ENCODE measurements around the gene SP6.

Gene SP6

DNA sequence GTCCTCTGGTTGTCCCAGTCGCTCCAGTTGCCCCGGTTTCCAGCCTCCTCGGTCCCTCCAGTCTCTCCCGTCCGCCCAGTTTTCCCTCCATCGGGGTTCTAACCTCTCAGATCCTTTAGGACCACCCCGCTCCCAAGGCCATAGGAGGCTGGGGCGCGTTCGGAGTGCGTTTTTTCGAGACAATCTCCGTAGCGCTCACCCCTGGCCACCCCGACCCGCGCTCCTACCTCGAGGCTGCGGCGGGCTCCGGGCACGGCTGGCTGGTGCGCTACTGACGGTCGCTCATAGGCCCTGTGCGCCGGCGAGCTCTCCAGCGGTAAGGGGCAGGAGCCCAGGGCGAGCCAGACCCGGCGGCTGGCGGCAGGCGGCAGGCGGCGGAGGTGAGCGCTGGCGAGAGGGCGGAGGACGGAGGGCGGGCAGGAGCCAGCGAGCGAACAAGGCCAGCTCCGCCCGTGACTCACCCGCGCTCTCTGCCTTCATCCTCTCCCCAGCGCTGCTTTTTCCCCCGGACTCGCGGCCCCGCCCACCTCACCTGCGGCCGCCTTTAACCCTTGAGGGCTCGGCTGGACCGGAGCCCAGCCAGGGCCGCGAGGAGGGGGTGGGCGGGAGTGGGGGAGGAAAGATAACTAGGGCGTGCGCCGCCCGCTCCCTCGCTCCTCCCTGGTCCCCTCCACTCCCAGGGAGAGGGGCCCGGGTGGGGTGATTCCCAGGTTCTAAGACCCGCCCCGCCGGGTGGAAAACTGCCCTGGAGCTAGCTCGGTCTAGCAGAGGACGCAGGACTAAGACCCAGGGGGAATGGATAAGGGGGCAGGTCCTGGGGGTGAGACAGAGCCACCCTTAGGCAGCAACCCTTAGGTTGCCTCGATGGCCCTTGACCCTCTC is at the start of gene SP6:
TSS of gene SP6 (minus strand) at position 472 of the 882 bp plus-strand sequence. CDS start 2,734 bp downstream, outside the sequence.
- no peak for FAIRE-seq

DNA sequence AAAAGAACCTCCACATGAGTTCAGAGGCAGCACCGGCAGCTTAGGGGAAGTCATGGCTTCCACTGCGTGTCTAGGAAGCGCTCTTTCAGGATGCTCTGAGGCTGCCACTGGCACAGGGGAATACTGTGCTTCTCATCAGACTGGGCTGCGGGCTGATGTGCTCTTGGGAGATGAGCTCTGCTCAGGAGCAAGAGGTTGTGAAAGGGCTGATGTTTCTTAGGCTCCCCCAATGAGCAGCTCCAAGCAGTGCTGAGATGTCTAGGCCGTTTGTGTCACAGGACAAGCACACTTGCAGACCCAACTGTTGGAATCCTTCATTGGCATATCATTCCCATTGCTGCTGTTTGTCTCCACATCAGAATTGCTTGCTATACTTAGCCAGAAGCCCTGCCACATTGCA is 48.7 kb upstream of the SP6 start:
- no peak for FAIRE-seq

DNA sequence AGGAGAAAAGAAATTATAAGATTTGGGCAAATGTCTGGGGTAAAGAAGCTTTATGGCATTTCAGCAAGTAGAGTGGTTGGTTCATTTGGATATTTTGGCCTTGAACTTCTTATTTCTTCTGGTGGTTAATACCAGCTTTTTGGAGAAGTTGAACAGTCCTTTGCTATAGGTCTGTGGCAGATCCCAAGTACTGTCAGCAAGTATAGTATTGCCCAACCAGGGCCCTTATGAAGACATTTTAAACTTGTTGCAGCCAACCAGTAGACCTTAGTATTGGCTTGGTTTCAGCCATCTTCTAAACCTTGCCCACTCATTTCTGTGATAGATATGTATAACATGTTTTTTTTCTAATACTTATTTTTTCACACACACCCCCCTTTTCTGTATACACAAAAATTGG is 47.3 kb upstream of the SP6 start:
- FAIRE-seq = no peak

DNA sequence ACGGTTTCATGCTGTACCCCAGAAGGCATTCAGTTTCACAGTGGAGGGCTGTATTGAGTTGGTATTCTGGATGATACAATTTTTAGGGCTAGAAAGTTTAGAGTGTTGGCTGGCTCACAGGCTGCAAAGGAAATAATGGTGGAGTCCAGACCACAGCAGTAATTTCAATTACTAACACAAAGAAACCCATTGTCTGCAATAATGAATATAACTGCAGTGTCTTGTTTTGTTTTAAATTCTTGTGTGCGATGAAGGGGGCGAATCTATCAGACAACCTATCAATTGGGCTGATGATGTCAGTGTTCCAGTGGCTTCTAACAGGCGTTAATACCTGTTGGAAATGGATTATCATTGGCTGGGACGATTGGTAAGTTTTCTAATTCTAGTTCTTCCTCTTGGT is 46.6 kb upstream of the SP6 start:
- FAIRE-seq = no peak

DNA sequence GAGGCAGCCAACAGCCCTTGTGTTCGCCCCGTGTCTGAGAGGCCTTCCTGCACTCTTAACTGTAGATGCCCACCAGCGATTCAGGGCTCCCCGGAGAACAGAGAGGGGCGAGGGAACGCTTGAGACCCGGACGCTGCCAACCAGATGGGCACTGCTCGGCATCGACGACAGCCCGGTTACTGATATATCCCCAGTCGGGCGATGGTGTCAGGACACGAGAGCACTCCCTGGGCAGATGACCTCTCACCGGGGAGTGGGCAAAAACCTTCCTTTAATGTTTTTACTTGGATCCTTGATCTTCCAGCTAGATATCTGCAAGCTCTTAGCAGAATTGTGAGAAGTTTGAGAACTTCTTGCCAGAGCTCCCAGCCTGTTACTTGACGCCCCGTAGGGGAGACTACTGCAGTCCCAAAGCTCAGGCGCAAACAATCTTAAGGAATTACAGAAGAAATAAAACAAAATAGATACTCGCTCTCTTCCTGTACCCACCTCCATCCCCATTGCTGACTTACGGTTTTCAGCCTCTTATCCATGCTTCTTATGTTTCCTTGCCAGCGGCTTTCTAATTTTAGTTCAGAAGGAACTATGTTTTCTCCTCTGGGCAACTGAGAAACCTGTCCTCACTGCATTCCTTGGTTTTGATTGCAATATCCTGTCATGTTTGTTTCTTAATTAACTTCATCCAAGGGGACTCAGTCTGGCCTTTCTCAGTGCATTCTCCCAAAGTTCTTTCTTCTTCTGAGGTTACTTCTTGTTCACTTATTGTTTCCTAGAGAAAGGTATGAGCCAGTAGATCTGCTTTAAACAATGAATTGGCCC is 45.9 kb upstream of the SP6 start:
- no peak for FAIRE-seq

DNA sequence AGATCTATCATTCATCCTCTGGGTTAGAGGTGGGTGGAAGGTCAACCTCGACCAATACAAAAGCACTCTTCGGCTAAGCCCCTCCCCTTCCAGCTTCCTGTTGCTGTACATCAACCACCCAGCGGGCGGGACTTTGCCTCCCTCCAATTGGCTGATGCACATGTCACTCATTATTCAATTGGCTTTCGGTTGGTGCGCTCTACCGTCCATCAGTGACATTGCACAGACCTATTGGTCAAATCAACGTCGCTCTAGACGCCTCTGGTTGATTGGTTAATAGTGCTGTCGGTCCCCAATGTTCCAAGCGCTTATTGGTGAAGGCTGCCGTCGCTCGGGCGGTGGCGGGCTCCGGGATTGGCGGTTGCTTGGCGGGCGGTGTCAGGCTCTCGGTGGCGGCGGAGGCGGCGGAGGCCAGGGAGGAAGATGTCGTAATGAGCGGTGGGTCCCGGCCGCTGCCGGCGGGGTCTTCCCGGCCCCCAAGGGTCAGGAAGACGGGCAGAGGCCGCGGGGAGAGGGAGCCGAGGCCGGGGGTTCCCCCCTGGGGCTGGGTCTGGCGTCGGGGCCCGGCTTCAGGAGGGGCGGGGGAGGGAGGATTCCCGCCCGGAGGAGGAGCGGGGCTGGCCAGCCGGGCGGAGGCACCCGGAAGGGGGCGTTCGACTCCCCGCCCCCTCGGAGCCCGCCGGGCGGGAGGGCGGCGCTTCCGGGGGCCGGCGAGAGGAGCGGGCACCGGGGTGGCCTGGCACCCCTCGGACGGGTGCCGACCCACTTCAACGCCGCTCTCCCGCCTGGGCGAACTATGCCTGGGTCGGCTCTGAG is 45.1 kb upstream of the SP6 start, which contains the start of gene SP2:
TSS of gene SP2 (plus strand) at position 381 of the 816 bp plus-strand sequence. CDS start at position 432, 51 bp downstream.
- peak; percentile 92 for FAIRE-seq

DNA sequence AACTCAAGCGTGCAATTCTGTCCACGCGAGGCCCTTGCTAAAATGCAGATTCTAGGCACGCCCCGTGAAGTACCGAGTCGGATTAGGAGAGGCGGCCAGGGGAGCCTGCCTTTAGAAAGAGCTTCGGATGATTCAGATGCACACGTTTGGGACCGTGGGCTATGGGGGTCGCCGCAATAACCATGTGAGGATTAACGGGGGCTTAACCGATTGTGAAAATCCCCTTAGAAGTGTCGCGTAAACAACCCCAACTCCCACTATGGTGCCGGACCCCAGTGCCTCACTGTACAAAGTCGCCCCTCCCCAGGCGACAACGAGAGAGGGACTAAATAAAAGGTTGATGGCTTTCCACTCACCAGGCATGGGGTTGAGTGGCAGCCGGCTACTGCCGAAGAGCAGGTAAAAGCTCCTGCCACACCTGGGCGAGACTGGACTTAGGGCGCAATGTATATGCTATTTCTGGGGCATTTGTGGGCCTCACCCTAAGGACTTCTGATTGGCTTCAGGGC is 44.4 kb upstream of the SP6 start:
- FAIRE-seq = no peak

DNA sequence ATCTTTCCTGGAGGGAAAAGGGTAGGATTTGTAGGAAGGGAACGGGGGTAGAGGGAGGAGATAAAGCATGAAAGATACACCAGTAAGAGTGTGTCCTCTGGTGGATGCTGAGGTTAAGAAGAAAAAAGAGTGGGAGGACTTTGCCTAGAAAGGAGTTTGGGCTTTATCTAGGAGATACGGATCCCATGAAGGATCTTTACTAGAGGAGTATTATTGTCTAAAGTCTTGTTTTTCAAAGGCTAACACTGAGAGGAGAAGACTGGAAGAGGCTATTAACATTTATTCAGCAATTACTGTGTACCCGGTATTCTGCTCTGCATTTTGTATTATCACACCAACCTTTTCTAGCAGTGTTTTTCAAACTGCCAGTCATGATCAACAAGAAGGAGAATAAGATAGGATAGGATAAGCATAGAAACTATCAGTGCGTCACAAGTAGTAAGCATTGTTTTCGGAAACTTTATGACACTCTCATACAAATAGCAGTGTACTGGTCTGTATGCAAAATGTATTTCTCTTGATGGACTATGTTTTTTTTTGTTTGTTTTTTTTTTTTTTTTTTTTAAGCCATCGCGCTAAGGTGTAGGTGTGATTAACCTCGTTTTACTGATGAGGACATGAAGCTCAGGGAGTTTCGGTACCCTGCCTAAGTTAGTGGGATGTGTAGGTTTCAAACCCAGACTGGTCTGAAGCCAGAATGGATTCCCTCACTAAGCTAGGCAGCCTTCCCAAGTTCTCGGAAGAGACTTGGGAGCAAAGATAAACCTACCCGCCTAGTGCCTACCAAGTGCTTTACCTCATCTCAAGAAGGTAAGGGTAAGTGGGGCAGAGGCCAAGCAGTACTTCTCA is 43.8 kb upstream of the SP6 start:
- no peak for FAIRE-seq

DNA sequence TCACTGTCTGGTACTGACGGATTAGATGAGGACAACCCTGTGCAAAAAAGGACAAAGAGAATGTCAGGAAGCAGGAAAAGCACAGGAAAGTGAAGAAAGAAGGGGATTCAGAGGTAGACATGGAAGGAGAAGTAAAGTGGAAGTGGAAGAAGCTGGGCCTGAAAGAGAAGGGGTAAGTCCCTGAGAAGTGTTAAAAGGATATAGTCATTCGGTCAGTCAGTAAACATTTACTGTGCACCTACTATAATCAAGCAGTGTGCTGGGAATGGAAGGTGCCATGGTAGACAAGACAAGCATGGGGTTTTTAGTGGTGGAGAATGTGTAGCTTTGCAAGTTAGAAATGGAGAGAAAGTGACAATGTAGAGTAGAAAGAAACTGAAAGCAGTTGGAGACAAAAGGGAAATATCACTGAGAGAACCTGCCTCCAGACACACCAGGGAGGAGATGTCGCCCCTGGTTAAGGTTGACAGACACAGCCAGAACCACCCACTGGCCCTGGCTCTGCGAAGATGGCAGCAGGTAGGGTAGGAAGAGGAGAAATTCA is 40.7 kb upstream of the SP6 start:
- FAIRE-seq = no peak

DNA sequence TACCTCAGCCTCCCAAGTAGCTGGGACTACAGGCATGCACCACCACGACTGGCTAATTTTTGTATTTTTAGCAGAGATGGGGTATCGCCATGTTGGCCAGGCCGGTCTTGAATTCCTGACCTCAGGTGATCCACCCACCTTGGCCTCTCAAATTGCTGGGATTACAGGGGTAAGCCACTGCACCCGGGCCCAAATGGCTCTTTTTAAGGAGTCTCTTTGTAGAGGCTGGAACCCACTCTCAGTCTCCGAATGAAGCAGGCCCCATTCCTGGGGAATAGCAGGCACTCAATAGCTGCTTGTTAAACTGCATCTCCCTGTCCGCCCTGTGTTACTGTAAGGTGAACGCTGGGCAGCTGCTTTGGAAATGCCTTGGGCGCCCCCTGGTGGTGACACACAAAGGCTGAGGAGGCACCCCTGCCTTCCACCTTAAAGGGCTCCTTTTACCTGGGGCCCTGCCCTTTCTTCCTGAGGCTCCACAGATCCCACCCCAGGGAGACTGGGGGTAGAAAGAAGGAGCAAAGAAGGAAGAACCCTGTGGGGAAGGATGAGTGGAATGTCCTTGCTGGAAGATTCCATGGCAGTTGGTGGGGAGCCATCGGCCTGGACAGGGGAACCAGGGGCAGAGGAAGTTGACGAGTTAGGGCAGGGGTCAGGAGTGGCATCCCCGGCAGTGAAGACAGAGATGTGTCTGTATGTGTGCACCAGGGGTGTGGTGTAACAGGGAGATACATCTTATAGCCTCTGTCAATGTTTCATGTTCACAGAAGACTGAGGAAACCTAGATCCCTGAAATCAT is 39.0 kb upstream of the SP6 start:
- FAIRE-seq = no peak

DNA sequence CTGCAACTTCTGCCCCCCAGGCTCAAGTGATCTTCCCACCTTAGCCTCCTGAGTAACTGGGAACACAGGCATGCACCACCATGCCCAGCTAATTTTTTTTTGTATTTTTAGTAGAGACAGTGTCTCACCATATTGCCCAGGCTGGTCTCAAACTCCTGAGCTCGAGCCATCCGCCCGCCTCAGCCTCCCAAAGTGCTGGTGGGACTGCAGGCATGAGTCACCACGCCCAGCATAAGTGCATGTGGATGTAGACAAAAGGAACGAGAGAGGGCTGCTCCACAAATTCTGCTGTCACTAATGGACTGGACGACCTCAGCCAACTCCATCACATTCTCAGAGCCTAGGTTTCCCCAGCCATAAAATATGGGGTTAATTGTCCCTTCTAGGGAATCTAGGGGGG is 37.3 kb upstream of the SP6 start:
- no peak for FAIRE-seq

DNA sequence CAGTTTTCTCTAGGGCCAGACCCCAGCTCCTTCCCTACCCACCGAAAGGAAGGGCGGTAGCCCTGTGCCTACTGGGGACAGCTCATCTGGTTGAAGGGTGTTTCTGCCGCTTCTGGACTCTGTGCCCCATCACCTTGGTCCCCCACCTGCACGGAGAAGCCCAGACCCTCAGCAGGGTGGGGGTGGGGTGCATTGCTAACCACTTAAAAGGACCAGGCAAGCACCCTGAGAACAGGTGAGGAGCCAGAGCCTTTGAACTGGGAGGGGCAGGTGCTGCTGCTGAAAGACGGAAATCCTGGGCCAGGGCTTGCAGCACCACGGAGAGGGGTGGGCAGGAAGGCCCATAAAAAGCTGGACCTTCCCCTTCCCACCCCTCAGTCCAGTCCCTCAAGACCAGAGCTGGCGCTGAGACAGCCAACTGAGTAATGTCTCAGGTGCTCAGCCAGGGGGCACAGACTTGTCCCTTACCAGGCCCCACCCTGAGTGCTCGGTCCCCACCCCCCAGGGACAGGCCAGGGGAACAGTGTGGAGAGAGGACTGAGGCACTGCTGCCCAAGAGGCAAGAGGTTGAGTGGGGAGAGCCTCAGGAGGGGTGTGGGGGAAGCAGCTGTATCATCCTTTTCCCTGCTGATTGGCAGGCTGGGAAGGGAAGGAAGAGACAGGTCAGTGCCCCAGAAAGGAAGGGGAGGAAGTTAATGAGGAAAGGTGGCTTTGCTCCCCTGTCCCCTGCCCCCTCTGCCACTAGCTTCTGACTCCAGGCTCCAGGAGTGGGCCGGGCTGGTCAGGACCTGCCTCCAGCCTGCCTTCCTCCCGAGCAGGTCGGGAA is 34.2 kb upstream of the SP6 start:
- FAIRE-seq = no peak

DNA sequence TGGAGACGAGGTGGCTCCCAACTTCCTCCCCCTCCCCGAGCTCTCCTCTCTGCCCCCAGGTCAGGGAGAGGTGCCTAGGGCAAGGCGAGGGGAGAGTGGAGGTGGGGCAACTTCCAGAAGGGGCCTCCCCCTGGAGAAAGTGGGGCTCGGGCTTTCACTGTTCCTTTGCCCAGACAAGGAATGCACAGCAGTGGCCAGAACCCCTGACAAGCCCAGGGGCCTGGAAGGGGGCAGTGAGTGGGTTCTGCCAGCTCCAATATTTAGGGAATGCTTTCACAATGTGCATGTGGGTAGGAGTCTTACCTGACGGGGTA is 33.4 kb upstream of the SP6 start:
- no peak for FAIRE-seq

DNA sequence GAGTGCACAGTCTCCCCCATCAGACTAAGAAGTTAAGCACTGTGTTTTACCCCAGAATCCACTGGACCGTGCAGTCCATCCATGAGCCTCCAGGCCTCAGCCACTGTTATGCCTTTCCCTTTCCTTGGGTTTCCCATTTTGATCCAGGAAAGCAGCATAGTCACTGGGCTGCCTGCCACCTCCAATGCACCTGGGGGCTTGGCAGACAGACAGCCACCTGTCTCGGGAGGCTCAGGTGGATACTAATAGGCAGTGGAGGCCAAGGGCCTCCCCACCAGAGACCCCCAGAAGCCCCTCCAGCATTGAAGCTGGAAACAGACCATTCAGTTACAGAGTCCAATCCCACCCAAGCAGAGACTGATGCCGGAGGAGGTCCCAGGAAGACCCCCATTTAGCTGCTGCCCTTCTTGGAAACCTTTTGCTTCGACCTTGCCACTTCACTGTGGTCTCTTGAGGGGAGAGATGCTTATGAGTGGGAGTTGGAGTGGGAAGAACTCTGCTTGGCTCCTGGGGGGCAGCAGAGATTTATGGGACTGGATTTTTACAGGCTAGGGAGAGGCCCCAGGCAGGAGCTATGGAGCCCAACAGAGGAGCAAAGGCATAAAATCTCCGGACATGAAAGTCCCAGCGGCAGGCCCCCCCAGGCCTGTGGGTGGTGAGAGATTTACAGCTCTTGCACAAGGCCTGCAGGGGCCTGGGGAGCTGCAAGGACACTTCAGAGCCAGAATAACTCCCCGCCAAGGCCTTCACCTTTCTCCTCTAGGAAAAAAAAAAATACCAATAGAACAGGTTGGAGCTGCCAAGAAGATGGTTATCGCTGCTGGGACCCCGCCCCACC is 32.8 kb upstream of the SP6 start:
- no peak for FAIRE-seq

DNA sequence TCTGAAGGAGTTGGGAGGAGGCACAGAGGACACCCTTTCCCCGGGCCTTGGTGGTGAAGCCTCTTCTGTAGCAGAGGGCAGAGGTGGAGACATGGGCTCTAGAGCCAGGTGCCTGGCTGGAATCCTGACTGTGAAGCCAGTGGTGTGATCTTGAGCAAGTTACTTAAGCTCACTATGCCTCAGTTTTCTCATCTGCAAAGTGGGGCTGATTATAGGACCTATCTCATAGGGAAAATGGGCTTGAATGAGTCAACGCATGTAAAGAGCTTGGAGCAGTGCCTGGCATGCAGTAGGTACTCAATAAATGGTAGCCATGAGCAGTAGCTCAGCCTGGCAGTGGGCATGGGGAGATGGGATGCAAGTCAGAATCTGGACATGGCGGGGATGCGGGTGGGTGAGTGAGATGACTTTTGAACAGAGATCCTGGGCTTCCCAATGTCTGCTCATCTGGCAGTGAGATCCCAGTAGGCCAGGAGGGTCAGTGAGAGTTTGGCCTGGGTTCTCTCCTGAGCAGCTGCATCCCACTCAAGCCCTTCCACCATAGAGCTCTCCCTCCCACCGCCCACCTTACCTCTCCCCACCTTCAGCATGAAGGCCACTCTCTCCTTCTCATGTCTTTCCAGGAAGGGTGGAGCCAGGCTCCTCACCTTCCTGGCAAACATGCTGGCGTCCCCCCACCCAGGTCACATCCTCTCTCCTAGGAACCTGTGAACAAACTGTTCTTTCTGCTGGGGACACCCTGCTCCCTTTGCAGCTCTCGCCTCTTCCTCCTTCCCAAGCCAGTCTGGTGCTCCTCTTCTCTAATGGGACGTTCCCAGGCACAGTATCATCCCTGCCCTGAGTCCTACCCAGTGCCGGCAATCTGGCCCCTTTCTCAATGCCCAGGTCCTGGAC is 32.0 kb upstream of the SP6 start:
- no peak for FAIRE-seq

DNA sequence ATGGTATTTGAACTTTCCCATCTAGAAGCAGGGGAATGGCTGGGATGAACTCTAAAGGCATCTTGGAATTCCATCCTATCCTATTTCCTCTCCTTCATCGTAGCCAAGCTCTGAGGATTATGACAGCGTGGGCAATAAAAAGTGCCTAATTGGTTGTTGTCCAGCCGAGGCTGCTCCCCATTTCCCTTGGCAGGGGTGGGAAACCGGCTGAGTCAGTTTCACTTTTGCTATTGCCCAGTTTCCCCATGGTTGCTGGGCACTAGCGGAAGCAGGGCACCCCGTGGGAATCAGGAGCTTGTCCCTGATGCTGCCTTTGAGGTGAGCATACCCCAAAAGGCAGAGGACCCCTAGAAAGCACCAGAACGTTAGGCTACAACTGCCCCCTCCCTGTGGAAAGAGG is 31.3 kb upstream of the SP6 start:
- no peak for FAIRE-seq

DNA sequence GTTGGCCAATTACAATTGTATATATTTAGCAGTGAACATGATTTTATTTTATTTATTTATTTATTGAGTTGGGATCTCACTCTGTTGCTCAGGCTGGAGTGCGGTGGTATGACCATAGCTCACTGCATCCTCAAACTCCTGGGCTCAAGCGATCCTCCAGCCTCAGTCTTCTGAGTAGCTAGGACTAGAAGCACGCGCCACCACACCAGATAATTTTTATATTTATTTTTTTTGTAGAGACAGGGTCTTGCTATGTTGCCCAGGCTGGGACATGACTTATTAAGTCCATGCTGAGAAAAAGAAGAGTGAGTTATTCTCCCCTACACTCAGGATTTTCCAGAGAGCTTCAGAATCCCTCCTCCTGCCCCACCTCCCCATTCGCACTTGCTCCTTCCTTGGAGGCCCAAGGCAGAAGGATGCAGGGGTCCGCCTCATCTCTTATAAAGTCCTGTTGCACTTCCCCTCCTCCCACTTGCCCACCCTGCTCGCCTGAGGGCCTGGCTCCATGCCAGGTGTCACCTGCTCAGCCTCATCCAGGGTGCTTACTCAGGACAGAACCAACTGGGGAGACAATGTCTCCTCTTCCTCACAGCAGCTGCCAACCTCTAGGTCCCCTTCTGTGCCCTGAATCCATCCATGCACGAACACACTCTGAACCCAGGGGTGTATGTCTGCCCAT is 29.0 kb upstream of the SP6 start:
- no peak for FAIRE-seq
